HUES6 (cell line): Measurements from ENCODE around the gene DAPK1.
A peak's percentile ranks its signal among the peaks of the same experiment; 100 is the strongest.

Experiments
- H3K27ac ChIP-seq: 2 replicates; pipeline ENCODE4 v1.7.0; 2013; ENCODE audit warnings: low read depth, mild to moderate bottlenecking, low read length, inconsistent platforms
- H3K27me3 ChIP-seq: 2 replicates; pipeline ENCODE4 v1.6.1; 2013; ENCODE audit warnings: low read length; ENCODE audit not compliant: control insufficient read depth, insufficient read depth
- H3K36me3 ChIP-seq: 2 replicates; pipeline ENCODE4 v1.6.1; 2013; ENCODE audit warnings: low read length; ENCODE audit not compliant: control insufficient read depth, insufficient read depth
- H3K4me1 ChIP-seq: 2 replicates; pipeline ENCODE4 v1.6.1; 2013; ENCODE audit warnings: low read length; ENCODE audit not compliant: control insufficient read depth, insufficient read depth
- H3K4me3 ChIP-seq: 2 replicates; pipeline ENCODE4 v1.5.1; 2013; ENCODE audit warnings: low read depth, low read length
- H3K9ac ChIP-seq: one replicate; pipeline ENCODE4 v1.6.1; 2013; ENCODE audit warnings: mild to moderate bottlenecking, low read length
- H3K9me3 ChIP-seq: 2 replicates; pipeline ENCODE4 v1.6.1; 2013; ENCODE audit warnings: low read depth, low read length; ENCODE audit not compliant: control insufficient read depth, insufficient read depth

Gene DAPK1

DNA sequence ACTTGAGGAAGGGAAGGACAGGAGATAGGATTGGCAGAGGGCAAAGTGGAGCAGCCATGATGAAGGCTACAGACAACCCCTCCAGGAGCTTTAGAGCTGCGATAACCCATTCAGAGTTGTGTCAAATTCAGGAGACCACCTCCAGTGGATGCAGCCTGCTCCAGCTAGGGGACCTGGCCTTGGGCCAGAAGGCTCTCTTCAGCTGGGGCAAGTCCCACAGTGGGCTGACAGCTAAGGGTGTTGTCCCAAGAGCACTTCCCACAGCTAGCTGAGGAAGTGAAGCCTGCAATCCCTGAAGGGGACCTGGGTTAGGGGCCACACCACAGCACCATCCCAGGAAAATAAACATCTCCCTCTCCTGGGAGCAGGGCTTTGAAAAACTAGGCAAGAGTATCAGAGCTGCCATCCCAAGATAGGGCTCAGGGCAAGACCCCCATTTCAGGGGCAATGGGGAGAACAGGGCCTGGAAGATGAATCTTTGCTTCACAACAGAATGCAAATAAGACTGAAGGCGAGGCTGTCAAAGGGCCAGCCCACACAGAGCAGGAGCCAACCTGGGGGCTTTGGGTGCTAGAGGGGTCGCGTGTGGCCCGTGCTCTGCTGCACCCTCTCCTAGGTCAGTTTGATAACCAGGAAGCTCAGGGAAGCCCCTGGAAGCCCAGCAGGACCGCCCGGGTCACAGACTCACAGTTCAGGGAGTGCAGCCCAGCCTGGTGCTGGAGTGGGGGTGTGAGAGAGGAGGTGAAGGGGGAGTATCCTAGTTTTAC, 19.3 kb upstream of the DAPK1 start:
- Histone ChIP-seq H3K36me3 (no peaks in the 10 kb centered on the region), H3K9me3 (no peaks in the 10 kb centered on the region), H3K4me1 (no peaks in the 10 kb centered on the region), H3K9ac (no peak overlapping the region), H3K4me3 (no peak overlapping the region), H3K27me3 (no peaks in the 10 kb centered on the region), H3K27ac (no peak overlapping the region)

DNA sequence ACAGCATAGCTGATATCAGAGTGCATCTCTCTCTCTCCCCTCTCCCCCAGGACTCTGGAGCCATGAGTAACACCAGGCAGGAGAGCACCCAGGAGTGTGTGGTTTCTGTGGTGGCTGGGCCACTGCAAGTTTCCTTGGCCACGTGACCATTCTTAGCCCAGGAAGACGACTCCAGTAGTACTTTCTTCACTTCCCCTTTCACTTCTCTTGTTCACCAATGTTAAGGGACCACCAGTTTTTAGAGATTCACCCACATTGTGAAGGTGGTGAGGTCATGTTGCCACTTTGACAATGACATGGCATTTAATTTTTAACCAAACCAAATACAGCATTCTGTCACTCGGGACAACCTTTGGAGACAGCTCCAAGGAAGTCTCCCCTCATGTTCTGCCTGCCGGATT, 17.9 kb upstream of the DAPK1 start:
- H3K9me3 ChIP-seq = no peaks in the 10 kb centered on the region
- H3K4me1 ChIP-seq = no peaks in the 10 kb centered on the region
- H3K36me3 ChIP-seq = no peaks in the 10 kb centered on the region
- H3K9ac ChIP-seq = no peak overlapping the region
- no peak overlapping the region for H3K4me3 ChIP-seq
- H3K27me3 ChIP-seq = no peaks in the 10 kb centered on the region
- H3K27ac ChIP-seq = no peak overlapping the region

DNA sequence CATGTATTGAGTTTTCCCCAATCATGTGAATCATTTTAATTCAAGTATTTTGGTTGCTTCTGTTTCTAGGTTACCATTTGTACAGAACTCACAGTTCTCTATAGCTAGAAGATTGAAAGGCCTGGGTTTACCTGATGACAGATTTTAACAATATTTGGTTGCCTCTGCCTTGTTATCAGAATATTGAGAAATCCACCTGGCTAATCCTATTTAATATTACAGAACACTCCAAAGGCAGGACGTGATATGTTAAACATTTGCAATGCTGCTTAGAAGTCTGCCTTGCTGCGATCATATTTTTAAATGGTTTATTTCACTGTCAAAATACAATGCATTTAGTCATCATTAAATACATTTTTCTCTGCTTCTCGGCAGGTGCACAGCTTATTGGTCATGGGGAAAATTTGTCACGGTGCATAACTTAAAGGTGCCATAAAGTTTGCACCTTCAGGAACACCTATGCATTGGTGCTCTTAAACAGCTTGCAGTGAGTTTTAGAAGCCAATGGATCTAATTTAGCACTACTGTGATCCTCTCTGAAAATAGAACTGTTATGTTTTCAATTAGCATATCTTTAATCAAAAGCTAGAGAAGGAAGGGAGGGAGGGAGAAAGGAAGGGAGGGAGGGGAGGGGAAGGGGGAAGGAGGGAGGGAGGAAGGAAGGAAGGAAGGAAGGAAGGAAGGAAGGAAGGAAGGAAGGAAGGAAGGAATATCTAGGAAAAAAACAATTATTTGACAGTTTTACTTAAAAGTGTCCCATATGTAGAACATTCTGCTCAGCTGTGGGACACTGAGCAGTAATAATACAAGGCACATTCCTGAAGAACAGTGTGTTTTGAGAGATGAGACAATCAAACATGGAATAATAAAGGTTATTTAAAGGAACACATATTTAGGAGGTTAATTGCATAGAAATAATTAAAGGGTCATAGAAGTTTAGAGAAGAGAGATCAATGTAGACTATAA, 15.5 kb upstream of the DAPK1 start:
- Histone ChIP-seq H3K9me3 (no peaks in the 10 kb centered on the region), H3K4me3 (no peak overlapping the region), H3K27ac (no peak overlapping the region), H3K9ac (no peak overlapping the region), H3K36me3 (no peaks in the 10 kb centered on the region), H3K4me1 (no peaks in the 10 kb centered on the region), H3K27me3 (no peaks in the 10 kb centered on the region)

DNA sequence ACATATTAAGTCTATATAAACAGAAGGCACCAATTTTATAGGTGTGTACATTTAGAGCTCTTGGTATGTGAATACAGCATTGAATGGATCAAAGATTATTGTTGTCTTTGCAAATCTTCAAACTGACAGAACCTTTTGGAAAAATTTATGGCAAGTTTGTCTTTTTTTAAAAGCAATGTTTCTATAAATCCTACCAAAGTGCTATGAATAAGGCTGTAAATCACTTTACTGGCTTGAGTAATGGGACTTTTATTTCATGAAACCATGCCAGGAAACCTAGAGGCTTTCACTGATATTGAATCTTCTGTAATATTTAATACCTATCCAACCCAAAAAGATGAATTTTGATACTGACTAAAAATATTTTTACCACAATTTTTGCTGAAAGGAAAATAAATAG, 7.4 kb upstream of the DAPK1 start:
- Histone ChIP-seq H3K4me1 (peaks cover 10% of the 10 kb centered on the region), H3K4me3 (no peak overlapping the region), H3K27me3 (no peaks in the 10 kb centered on the region), H3K27ac (no peak overlapping the region), H3K9me3 (no peaks in the 10 kb centered on the region), H3K36me3 (no peaks in the 10 kb centered on the region), H3K9ac (no peak overlapping the region)

DNA sequence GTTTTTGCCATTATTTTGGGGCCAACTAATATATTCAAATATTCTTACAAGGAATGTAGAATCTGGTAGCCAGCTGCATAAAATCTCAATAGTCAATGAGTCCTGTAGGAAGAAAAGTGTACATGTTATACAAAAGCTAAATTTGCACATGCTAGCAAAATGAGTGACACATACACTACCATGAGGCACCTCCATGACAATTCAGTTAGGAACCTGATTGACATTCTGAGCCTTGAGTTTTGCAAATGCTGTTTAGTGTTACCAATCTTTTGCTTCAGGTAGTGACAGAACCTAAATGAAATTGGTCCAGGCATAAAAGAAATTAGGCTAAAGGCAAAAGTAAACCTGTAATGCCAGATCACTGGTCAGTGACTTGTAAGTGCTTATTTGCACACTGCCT, 6.8 kb upstream of the DAPK1 start:
- H3K27me3 ChIP-seq = no peaks in the 10 kb centered on the region
- no peak overlapping the region for H3K4me3 ChIP-seq
- H3K9me3 ChIP-seq = no peaks in the 10 kb centered on the region
- H3K27ac ChIP-seq = no peak overlapping the region
- H3K4me1 ChIP-seq = peaks cover 10% of the 10 kb centered on the region
- H3K36me3 ChIP-seq = no peaks in the 10 kb centered on the region
- no peak overlapping the region for H3K9ac ChIP-seq

DNA sequence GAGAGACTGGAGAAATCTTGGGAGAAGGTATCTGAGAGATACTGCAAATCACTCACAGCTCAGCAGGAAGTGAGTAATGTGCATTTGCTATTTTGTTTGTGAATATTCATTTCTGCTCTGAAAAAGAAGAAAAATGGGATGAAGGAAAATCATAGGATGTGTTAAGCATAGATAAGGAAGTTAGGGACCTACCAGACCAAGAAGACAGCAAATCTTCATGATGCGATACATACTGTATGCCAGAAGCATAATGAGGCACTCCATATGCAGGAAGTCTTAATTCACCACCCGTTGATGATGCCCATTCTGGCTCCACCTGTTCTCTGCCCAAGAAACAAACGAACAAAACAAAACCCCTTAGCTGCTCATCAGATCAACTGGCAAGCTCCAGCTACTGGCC, 6.1 kb upstream of the DAPK1 start:
- H3K27ac ChIP-seq = no peak overlapping the region
- H3K27me3 ChIP-seq = no peaks in the 10 kb centered on the region
- H3K4me1 ChIP-seq = peaks cover 10% of the 10 kb centered on the region
- no peaks in the 10 kb centered on the region for H3K9me3 ChIP-seq
- no peak overlapping the region for H3K9ac ChIP-seq
- no peaks in the 10 kb centered on the region for H3K36me3 ChIP-seq
- no peak overlapping the region for H3K4me3 ChIP-seq

DNA sequence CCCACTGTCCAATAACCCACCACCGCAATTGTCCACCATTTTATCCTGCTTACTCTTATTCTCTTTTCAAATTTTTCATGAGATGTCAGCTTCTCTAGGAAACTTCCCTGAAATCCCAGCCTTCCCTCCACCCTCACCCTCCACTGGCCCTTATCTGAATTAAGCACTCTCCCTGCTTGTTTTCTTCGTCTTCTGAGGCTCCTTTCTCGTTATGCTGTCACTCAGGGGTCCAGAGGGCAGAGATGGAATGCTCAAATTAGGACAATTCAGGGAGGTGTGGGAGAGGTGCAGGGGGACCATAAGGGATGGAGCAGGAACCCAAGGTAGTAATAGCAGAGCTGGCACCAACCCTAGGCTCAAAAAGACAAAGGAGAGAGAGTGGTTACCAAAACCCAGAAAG, 5.0 kb upstream of the DAPK1 start:
- Histone ChIP-seq H3K27ac (no peak overlapping the region), H3K4me1 (peaks cover 15% of the 10 kb centered on the region), H3K9ac (no peak overlapping the region), H3K4me3 (no peak overlapping the region), H3K36me3 (no peaks in the 10 kb centered on the region), H3K27me3 (no peaks in the 10 kb centered on the region), H3K9me3 (no peaks in the 10 kb centered on the region)

DNA sequence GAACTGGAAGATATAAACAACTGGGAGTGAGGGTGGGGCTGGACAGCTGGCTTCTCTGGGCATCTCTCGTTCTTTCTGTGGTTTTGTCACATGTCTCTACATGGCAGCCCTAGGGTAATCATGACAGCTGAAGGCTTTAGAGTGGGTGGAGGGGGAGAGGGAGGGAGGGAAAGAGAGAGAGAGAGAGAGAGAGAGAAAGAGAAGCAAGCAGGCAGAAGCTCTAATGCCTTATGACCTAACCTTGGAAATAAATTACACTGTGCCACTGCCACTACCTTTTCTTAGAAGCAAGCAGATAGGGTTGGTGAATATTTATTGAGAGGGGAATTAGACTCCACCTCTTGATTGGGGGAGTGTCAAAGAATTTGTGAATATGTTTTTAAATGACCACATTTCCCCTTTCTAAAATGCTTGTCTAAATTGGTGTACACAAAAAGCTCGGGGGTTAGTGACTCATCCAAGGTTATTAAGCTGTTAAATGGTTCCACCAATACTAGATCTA, 2.6 kb upstream of the DAPK1 start:
- H3K4me3 ChIP-seq = no peak overlapping the region
- peaks cover 22% of the 10 kb centered on the region for H3K4me1 ChIP-seq
- no peak overlapping the region for H3K27ac ChIP-seq
- H3K9me3 ChIP-seq = no peaks in the 10 kb centered on the region
- H3K27me3 ChIP-seq = no peaks in the 10 kb centered on the region
- 0 out of 2 replicates have a peak, but pooled peaks cover 2% of the 10 kb centered on the region for H3K36me3 ChIP-seq
- no peak overlapping the region for H3K9ac ChIP-seq

DNA sequence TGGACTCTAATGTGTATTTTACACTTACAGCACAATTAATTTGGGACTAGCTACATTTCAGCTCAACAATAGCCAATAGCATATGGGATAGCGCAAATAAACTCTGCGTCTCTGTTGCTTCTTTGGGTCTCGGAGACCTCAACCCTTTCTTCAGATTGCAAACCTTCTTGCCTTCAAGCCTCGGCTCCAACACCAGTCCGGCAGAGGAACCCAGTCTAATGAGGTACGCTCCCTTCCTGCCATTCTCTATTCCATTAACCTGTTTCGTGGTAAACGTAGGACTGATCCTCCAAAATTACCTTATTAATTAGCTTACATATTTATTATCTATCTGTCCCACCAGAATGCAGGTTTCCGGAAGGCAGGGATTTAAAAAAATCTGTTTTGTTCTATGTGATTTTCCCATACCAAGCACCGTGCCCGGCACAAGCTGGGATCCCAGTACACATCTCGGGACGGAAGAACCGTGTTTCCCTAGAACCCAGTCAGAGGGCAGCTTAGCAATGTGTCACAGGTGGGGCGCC, 525 bp upstream of the DAPK1 start:
- no peaks in the 10 kb centered on the region for H3K27me3 ChIP-seq

DNA sequence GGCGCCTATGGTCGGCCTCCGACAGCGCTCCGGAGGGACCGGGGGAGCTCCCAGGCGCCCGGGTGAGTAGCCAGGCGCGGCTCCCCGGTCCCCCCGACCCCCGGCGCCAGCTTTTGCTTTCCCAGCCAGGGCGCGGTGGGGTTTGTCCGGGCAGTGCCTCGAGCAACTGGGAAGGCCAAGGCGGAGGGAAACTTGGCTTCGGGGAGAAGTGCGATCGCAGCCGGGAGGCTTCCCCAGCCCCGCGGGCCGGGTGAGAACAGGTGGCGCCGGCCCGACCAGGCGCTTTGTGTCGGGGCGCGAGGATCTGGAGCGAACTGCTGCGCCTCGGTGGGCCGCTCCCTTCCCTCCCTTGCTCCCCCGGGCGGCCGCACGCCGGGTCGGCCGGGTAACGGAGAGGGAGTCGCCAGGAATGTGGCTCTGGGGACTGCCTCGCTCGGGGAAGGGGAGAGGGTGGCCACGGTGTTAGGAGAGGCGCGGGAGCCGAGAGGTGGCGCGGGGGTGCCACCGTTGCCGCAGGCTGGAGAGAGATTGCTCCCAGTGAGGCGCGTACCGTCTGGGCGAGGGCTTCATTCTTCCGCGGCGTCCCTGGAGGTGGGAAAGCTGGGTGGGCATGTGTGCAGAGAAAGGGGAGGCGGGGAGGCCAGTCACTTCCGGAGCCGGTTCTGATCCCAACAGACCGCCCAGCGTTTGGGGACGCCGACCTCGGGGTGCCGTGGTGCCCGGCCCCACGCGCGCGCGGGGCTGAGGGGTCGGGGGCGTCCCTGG, 561 bp downstream of the DAPK1 start:
- Histone ChIP-seq H3K36me3 (peaks cover 9% of the 10 kb centered on the region; the same call in 1 of the 2 replicates), H3K4me3 (peak overlapping the region; percentile 69), H3K27me3 (no peaks in the 10 kb centered on the region), H3K9me3 (no peaks in the 10 kb centered on the region), H3K4me1 (peaks cover 12% of the 10 kb centered on the region), H3K27ac (peak overlapping the region; percentile 83; the same call in 1 of the 2 replicates), H3K9ac (peak overlapping the region; percentile 72)

More for the DNA sequence above, 525 bp upstream of the DAPK1 start:
- Histone ChIP-seq H3K4me3 (peak overlapping the region; percentile 69), H3K9ac (peak overlapping the region; percentile 72), H3K36me3 (peaks cover 6% of the 10 kb centered on the region; the same call in 1 of the 2 replicates), H3K27ac (no peak overlapping the region), H3K9me3 (no peaks in the 10 kb centered on the region), H3K4me1 (peaks cover 12% of the 10 kb centered on the region)
